GM04504 (cell line): ENCODE measurements around the gene SENP1.

Source experiments
- DNase-seq: peaks from one replicate; pipeline ENCODE4 v3.0.0-alpha.2; 2012; ENCODE audit warnings: low read depth

SENP1 gene

DNA sequence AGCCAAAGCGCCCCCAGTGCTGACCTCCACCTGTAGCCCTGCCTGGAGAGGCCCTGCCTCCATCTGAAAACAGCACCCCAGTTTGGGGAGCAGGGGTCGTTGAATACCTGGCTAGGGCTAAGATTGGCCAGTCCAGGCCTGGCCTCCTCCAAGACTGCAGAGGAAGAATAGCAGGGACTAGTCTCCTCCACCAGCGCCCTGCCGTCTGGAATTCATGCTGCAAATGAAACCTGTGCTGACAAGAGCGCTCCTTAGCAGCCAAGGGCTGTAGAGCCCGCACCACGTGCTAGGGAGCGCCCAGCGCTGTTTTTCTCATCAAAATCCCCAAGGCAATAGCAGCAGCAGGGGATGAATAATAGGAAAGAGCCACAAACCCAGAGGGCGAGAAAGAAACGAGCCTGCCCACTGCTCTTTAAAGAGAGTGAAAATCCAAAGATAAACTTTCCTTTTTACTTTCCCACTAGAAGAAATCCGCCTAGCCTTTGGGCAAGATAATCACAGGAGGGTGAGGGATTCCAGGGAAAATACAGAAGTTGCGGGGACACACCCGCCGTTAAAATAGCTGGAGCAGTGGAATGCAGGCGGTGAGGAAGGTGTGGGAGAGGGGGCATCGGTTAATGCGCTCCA is 104.9 kb downstream of the SENP1 start:
- DNase-seq = peak; percentile 24

DNA sequence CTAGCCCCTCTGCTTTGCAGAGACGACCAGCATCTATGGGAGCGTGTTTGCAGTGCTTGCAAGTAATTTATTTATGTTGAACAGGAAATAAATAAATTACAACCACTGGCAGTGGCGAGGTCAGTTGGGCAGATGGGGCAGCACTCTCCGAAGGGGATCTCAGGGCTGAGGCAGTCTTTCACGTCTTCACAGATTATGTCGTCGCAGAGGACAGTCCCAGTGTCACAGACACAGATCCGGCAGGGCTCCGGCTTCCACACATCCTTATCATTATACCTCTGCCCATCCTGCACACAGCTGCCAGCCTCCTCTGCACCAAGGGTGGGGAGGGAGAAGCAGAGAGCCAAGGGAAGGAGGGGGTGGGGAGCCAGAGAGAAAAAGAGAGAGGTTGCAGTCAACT is 106.1 kb downstream of the SENP1 start:
- no peak for DNase-seq

DNA sequence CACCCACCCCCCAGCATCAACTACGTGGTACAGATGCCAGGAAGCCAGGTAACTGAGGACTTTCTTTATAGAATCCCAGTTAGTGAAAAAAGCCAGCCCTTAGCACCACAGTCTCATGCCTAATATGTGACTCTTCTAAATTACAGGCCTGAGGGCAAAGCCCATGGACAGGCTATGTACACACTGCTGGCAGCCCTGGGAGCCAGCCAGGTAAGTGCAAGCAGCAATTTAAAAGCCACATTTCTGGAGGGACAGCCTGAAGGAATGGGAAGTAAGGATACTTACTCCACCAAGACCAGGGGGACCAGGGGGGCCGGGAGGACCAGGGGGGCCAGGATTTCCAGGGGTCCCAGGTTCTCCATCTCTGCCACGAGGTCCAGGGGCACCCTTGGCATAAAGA is 108.6 kb downstream of the SENP1 start:
- no peak for DNase-seq

DNA sequence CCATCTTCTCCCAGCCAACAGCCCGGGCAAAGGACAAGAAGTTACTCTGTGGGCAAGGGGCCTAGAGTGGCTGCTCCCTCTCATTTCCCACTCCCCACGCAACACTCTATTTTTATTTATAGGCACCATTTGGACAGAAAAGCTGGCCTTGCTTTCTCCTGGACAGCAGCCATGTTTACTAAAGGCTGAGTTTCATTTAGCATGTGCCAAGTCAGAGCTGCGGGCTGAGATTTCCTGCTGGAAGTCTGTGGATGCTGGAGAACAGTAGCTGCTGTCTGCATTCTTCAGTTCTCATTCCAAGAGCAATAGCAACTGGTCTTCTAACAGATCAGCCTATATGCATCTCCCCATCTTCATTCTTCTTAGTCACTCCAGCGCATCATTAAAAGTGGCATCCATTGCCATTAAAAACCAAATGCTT is 109.9 kb downstream of the SENP1 start:
- peak; percentile 30 for DNase-seq

DNA sequence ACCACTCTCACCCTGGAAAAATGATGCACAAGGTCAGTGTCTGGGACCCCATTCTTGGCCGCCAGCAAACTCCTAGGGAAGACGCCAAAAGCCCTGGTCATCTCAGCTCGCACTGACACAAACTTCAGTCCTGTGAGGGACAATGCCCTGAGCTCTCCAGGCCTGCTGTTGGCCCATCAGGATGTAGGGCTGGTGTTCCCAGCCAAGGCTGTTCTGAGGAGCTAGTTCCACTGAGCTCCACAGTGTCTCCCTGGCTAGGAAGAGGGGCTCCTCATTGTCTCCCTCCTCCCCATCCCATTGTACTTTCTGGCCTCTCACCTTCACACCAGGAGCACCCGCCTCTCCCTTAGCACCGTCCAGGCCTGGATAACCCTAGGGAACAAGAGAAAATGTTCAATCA is 112.4 kb downstream of the SENP1 start:
- DNase-seq = no peak
